Smooth muscle cell (in vitro differentiated cells): ENCODE data around the gene THPO. TPM values are rescaled to one million over a fixed set of nuclear protein-coding genes. Genes with fewer than 3 reads are reported as not detected.

Experiments
- DNase-seq: peaks from one replicate; lab custom pipeline; 2025; ENCODE audit not compliant: unreplicated experiment; lab: John Stamatoyannopoulos, UW
- H2AFZ ChIP-seq: fragments of 200-600 bp; sonication (generic); 2 replicates; pipeline ENCODE4 v1.6.0; 2016; ENCODE audit warnings: antibody characterized with exemption, low read depth, mild to moderate bottlenecking
- H3F3A ChIP-seq: fragments of 200-600 bp; sonication (generic); 2 replicates; pipeline ENCODE4 v1.6.0; 2017; ENCODE audit warnings: antibody characterized with exemption, low read depth
- H3K27ac ChIP-seq: fragments of 200-600 bp; sonication (generic); 2 replicates; pipeline ENCODE4 v1.5.1; 2016; ENCODE audit warnings: low read depth, mild to moderate bottlenecking
- H3K27me3 ChIP-seq: fragments of 200-600 bp; sonication (generic); 2 replicates; pipeline ENCODE4 v1.6.1; 2016; ENCODE audit warnings: low read depth, mild to moderate bottlenecking
- H3K36me3 ChIP-seq: fragments of 200-600 bp; sonication (generic); 2 replicates; pipeline ENCODE4 v1.5.1; 2016; ENCODE audit warnings: low read depth
- H3K4me1 ChIP-seq: fragments of 200-600 bp; sonication (generic); 2 replicates; pipeline ENCODE4 v1.5.1; 2016; ENCODE audit warnings: low read depth
- H3K4me2 ChIP-seq: fragments of 200-600 bp; sonication (generic); 2 replicates; pipeline ENCODE4 v1.6.0; 2016; ENCODE audit warnings: mild to moderate bottlenecking
- H3K4me3 ChIP-seq: fragments of 200-600 bp; sonication (generic); 2 replicates; pipeline ENCODE4 v1.5.1; 2016; ENCODE audit warnings: mild to moderate bottlenecking
- H3K79me2 ChIP-seq: fragments of 200-600 bp; sonication (generic); 2 replicates; pipeline ENCODE4 v1.6.0; 2016; ENCODE audit warnings: low read depth, mild to moderate bottlenecking
- H3K9ac ChIP-seq: fragments of 200-600 bp; sonication (generic); 2 replicates; pipeline ENCODE4 v1.6.0; 2016; ENCODE audit warnings: low read depth
- H3K9me3 ChIP-seq: fragments of 200-600 bp; sonication (generic); replicated peaks from 2 replicates; pipeline ENCODE4 v1.5.1; 2016; ENCODE audit warnings: low read depth
- H4K20me1 ChIP-seq: fragments of 200-600 bp; sonication (generic); 2 replicates; pipeline ENCODE4 v1.6.0; 2016; ENCODE audit warnings: low read depth
- CTCF ChIP-seq: fragments of 200-600 bp; sonication (generic); IDR thresholded peaks from 2 replicates; pipeline ENCODE4 v1.5.1; 2017; ENCODE audit warnings: borderline replicate concordance, mild to moderate bottlenecking, antibody characterized with exemption; ENCODE audit not compliant: insufficient read depth, poor library complexity, severe bottlenecking
- WGBS: methylation state at CpG from one replicate; pipeline ENCODE4 v1.1.7; 2016; ENCODE audit warnings: low lambda C conversion rate; 5-methylcytosine and 5-hydroxymethylcytosine counted together
- polyA plus RNA-seq: library from polyadenylated mRNA; unstranded; fragments of >200 nt; fragmentation: Nextera tagmentation; extraction: Ambion mirVana; gene quantifications from 2 replicates; pipeline ENCODE4 v1.2.1, GENCODE V29; 2016
- total RNA-seq: library from RNA; depleted of rRNA; stranded (reverse); fragments of >200 nt; gene quantifications from 2 replicates; pipeline ENCODE4 v1.2.3, GENCODE V29; 2014

Gene THPO
- total and polyA plus RNA-seq, 2 experiments from 2014 or later: 0.45 TPM; not detected in 1

GRCh38 chr3:184336547-184337398 lies 41.2 kb downstream of the THPO start:
- WGBS: 37% methylated on average over 17 of the region's 17 CpGs
- peaks cover 2% of the 10 kb centered on the region for H3K36me3 ChIP-seq
- H3K4me1 ChIP-seq: peaks cover 19% of the 10 kb centered on the region
- H3K4me2 ChIP-seq: peak overlapping the region; percentile 95
- H3K27me3 ChIP-seq: no peaks in the 10 kb centered on the region
- TF ChIP-seq CTCF: no peak
- no peak overlapping the region for H2AFZ ChIP-seq
- DNase-seq: no peak
- H3F3A ChIP-seq: peaks cover 25% of the 10 kb centered on the region
- peaks cover 78% of the 10 kb centered on the region for H4K20me1 ChIP-seq
- peak overlapping the region; percentile 97 for H3K9ac ChIP-seq
- no peaks in the 10 kb centered on the region for H3K9me3 ChIP-seq
- peak overlapping the region; percentile 100 for H3K27ac ChIP-seq
- H3K79me2 ChIP-seq: peaks cover 15% of the 10 kb centered on the region
- peak overlapping the region; percentile 88 for H3K4me3 ChIP-seq

- peak overlapping the region; percentile 95 for H3K4me2 ChIP-seq
- peaks cover 34% of the 10 kb centered on the region for H3F3A ChIP-seq
- peaks cover 78% of the 10 kb centered on the region for H4K20me1 ChIP-seq
- peaks cover 20% of the 10 kb centered on the region for H3K79me2 ChIP-seq
- peaks cover 3% of the 10 kb centered on the region for H3K36me3 ChIP-seq
- H3K4me3 ChIP-seq: peak overlapping the region; percentile 88
- H3K4me1 ChIP-seq: peaks cover 19% of the 10 kb centered on the region
- under 1% methylated on average over 38 of the region's 77 CpGs for WGBS
- peak overlapping the region; percentile 97 for H3K9ac ChIP-seq
- peak overlapping the region; percentile 100 for H3K27ac ChIP-seq
- peak; percentile 88 for DNase-seq
- TF ChIP-seq CTCF: no peak
- H3K9me3 ChIP-seq: no peaks in the 10 kb centered on the region
- H2AFZ ChIP-seq: no peak overlapping the region
- H3K27me3 ChIP-seq: no peaks in the 10 kb centered on the region
These were observed 42.1 kb downstream of the THPO start for GRCh38 chr3:184335661-184336546.

GRCh38 chr3:184335291-184335660 lies 42.7 kb downstream of the THPO start:
- no peak overlapping the region for H2AFZ ChIP-seq

More at GRCh38 chr3:184335291-184335660, 42.7 kb downstream of the THPO start:
- peak overlapping the region; percentile 97 for H3K9ac ChIP-seq
- H3K27ac ChIP-seq: peak overlapping the region; percentile 100
- H3K79me2 ChIP-seq: peaks cover 26% of the 10 kb centered on the region
- peaks cover 19% of the 10 kb centered on the region for H3K4me1 ChIP-seq
- H3K4me3 ChIP-seq: peak overlapping the region; percentile 88
- H3K9me3 ChIP-seq: no peaks in the 10 kb centered on the region
- 57% methylated on average over 4 of the region's 4 CpGs for WGBS
- no peak for DNase-seq
- peaks cover 79% of the 10 kb centered on the region for H4K20me1 ChIP-seq
- no peak for TF ChIP-seq CTCF
- H3K4me2 ChIP-seq: peak overlapping the region; percentile 95
- H3F3A ChIP-seq: peaks cover 39% of the 10 kb centered on the region
- H3K27me3 ChIP-seq: no peaks in the 10 kb centered on the region
- H3K36me3 ChIP-seq: peaks cover 3% of the 10 kb centered on the region
